IMR-90 (cell line): ENCODE results near the gene SLC4A1. TPM values are rescaled to one million over a fixed set of nuclear protein-coding genes. Genes with fewer than 3 reads are reported as not detected.

Experiments
- ATAC-seq: fragments of 200-7000 bp; cut with Tn5 transposase; 2 replicates; pipeline ENCODE4 v1.9.1; 2020; ENCODE audit warnings: low read depth, mild to moderate bottlenecking, moderate library complexity
- BruUV-seq: library from RNA; stranded (reverse); fragments of 400-500 nt; replicated peaks from 2 replicates; lab custom pipeline; 2021; lab: Mats Ljungman, UMichigan
- CTCF ChIA-PET: fragments of 300-600 bp; formaldehyde crosslinking; extraction: SDS; loops from one replicate; lab custom pipeline; 2021; ENCODE audit warnings: antibody characterized with exemption; lab: Yijun Ruan, JAX
- POLR2A ChIA-PET: fragments of 300-600 bp; sonication (Branson Sonifier 250); formaldehyde crosslinking; loops from one replicate; lab custom pipeline; 2022; ENCODE audit warnings: antibody characterized with exemption; ENCODE audit not compliant: unreplicated experiment; lab: Charles Lee
- DNase-seq: peaks from one replicate; pipeline ENCODE4 v3.0.0; 2013
- H2AFZ ChIP-seq: replicated peaks from 2 replicates; pipeline ENCODE3; 2013; ENCODE audit warnings: low read length, mild to moderate bottlenecking; ENCODE audit not compliant: poor library complexity
- H2AK5ac ChIP-seq: 2 replicates; pipeline ENCODE4 v1.6.1; 2013; ENCODE audit warnings: low read depth, low read length, inconsistent platforms
- H2AK9ac ChIP-seq: replicated peaks from 2 replicates; pipeline ENCODE3; 2013; ENCODE audit warnings: mild to moderate bottlenecking, low read depth, low read length, moderate library complexity; ENCODE audit not compliant: poor library complexity
- H2BK120ac ChIP-seq: 2 replicates; pipeline ENCODE4 v1.6.1; 2013; ENCODE audit warnings: low read depth, low read length, inconsistent platforms
- H2BK15ac ChIP-seq: 3 replicates; pipeline ENCODE4 v1.6.1; 2013; ENCODE audit warnings: low read depth, low read length, inconsistent platforms
- H2BK20ac ChIP-seq: 2 replicates; pipeline ENCODE4 v1.6.1; 2013; ENCODE audit warnings: low read depth, mild to moderate bottlenecking, inconsistent platforms, low read length, moderate library complexity
- H2BK5ac ChIP-seq: 2 replicates; pipeline ENCODE4 v1.6.1; 2013; ENCODE audit warnings: mild to moderate bottlenecking, low read depth, low read length, inconsistent platforms; ENCODE audit not compliant: poor library complexity, severe bottlenecking
- H3K14ac ChIP-seq: replicated peaks from 2 replicates; pipeline ENCODE4 v1.6.1; 2013; ENCODE audit warnings: low read depth, low read length, inconsistent platforms
- H3K18ac ChIP-seq: 2 replicates; pipeline ENCODE4 v1.6.1; 2013; ENCODE audit warnings: low read depth, low read length, control low read depth
- H3K23ac ChIP-seq: 2 replicates; pipeline ENCODE4 v1.6.1; 2013; ENCODE audit warnings: low read depth, low read length, inconsistent platforms
- H3K27ac ChIP-seq: 2 replicates; pipeline ENCODE4 v1.5.1; 2013; ENCODE audit warnings: mild to moderate bottlenecking, control low read depth, low read length; ENCODE audit not compliant: insufficient read depth
- H3K27me3 ChIP-seq: 2 replicates; pipeline ENCODE4 v1.6.1; 2013; ENCODE audit warnings: low read length; ENCODE audit not compliant: control insufficient read depth, insufficient read depth
- H3K36me3 ChIP-seq: 2 replicates; pipeline ENCODE4 v1.6.1; 2013; ENCODE audit warnings: low read length, mixed read lengths; ENCODE audit not compliant: control insufficient read depth, insufficient read depth
- H3K4ac ChIP-seq: 2 replicates; pipeline ENCODE4 v1.6.1; 2013; ENCODE audit warnings: low read depth, low read length, inconsistent platforms
- H3K4me1 ChIP-seq: 2 replicates; pipeline ENCODE4 v1.6.1; 2013; ENCODE audit warnings: low read length, mixed read lengths; ENCODE audit not compliant: control insufficient read depth, insufficient read depth
- H3K4me2 ChIP-seq: 2 replicates; pipeline ENCODE4 v1.6.1; 2013; ENCODE audit warnings: low read depth, mild to moderate bottlenecking, control low read depth, low read length, moderate library complexity
- H3K4me3 ChIP-seq: 2 replicates; pipeline ENCODE4 v1.5.1; 2013; ENCODE audit warnings: low read depth, mild to moderate bottlenecking, control low read depth, low read length, moderate library complexity; ENCODE audit not compliant: insufficient read depth
- H3K56ac ChIP-seq: 2 replicates; pipeline ENCODE4 v1.6.1; 2013; ENCODE audit warnings: low read length, inconsistent platforms; ENCODE audit not compliant: insufficient read depth; ENCODE audit errors: extremely low read depth
- H3K79me1 ChIP-seq, 2 experiments: 2 replicates each; pipeline ENCODE4 v1.6.1; 2013; ENCODE audit warnings: low read length in 2 of 2, inconsistent platforms in 1 of 2, low read depth in 1 of 2
- H3K9ac ChIP-seq: 2 replicates; pipeline ENCODE4 v1.6.1; 2013; ENCODE audit warnings: low read depth, low read length, control low read depth
- H3K9me1 ChIP-seq: 2 replicates; pipeline ENCODE4 v1.6.1; 2013; ENCODE audit warnings: low read length, inconsistent platforms; ENCODE audit not compliant: insufficient read depth
- H3K9me3 ChIP-seq: 2 replicates; pipeline ENCODE4 v1.6.1; 2013; ENCODE audit warnings: low read length; ENCODE audit not compliant: control insufficient read depth, insufficient read depth
- H4K20me1 ChIP-seq: 2 replicates; pipeline ENCODE4 v1.6.1; 2013; ENCODE audit warnings: low read length, inconsistent platforms; ENCODE audit not compliant: insufficient read depth
- H4K5ac ChIP-seq: 2 replicates; pipeline ENCODE4 v1.6.1; 2013; ENCODE audit warnings: mild to moderate bottlenecking, low read depth, low read length, control low read depth
- H4K8ac ChIP-seq, 2 experiments: 2 replicates each; pipeline ENCODE4 v1.6.1; 2013; ENCODE audit warnings: low read depth in 2 of 2, low read length in 2 of 2, control low read depth in 1 of 2, inconsistent platforms in 1 of 2
- H4K91ac ChIP-seq: 2 replicates; pipeline ENCODE4 v1.6.1; 2013; ENCODE audit warnings: low read depth, low read length, inconsistent platforms; ENCODE audit not compliant: insufficient read depth
- FOS ChIP-seq: fragments of 150-350 bp; IDR thresholded peaks from 2 replicates; pipeline ENCODE4 v1.6.1; 2016; ENCODE audit warnings: low read depth, low read length
- WGBS, 2 experiments: methylation state at CpG; one replicate each; pipeline versions ENCODE4 v1.1.5 to v1.1.7; 2013; ENCODE audit warnings: missing lambda C conversion rate in 2 of 2; ENCODE audit not compliant: insufficient read length in 1 of 2; ENCODE audit errors: extremely low coverage in 2 of 2; 5-methylcytosine and 5-hydroxymethylcytosine counted together
- dilution Hi-C: fragments of 300-500 bp; cut with HindIII; formaldehyde crosslinking; loops from one replicate; pipeline ENCODE4 v1.14.3; 2018; ENCODE audit warnings: low sequenced_read_pairs; ENCODE audit not compliant: unreplicated experiment
- in situ Hi-C: fragments of 300-500 bp; cut with MboI; formaldehyde crosslinking; loops from 3 replicates; pipeline ENCODE4 v1.14.3; 2019; ENCODE audit warnings: low sequenced_read_pairs, inconsistent platforms, mixed read lengths
- intact Hi-C: fragments of 100-400 bp; cut with micrococcal nuclease; formaldehyde crosslinking; loops from 2 replicates; pipeline ENCODE4 v1.10.0; 2022
- polyA plus RNA-seq, 3 experiments: library from polyadenylated mRNA; depleted of rRNA; stranded (reverse); fragments of >200 nt; gene quantifications; 2 replicates each; pipeline ENCODE4 v1.2.3, GENCODE V29; 2012; ENCODE audit warnings: low replicate concordance in 1 of 3
- total RNA-seq: library from RNA; depleted of rRNA; stranded (reverse); fragments of >200 nt; gene quantifications from 2 replicates; pipeline ENCODE4 v1.2.3, GENCODE V29; 2012
- TF ChIP-seq, protein P1 (sequence below): fragments of 150-350 bp; IDR thresholded peaks from 2 replicates; pipeline ENCODE4 v1.6.1; 2017; ENCODE audit warnings: mild to moderate bottlenecking, antibody characterized with exemption, low read length, low read depth

SLC4A1 gene
- total and polyA plus RNA-seq, 2 of the 4 experiments (the other 2 are of a cell fraction): not detected

DNA sequence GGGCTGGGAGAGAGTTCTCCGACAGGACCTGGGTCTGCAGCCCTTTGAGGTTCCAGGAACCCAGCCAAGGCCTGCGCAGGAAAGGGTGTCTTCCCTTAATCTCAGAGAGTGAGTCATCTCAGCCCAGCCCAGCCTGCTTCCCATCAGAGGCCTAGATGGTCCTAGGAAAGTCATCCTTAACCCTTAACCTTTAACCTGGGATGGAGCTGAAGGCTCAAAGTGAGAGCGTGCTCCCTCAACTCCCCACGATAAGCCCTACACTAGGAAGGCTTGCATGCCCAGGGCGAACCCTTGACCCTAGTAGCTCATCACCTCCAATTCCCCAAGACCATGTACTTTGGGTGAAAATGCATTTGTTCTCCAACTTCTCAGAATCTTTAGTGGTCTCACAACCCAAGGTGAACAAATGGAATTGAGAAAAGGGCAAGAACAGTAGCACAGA lies 63.5 kb downstream of the SLC4A1 start:
- Histone ChIP-seq H3K79me1 (peaks cover 12 to 49% of the 10 kb centered on the region in 2 experiments; a peak in 3 of 4 replicates), H2BK15ac (0 out of 3 replicates have a peak overlapping the region, but pooled peaks have one; percentile 3), H3K9ac (no peak overlapping the region), H3K23ac (no peak overlapping the region), H2BK20ac (peak overlapping the region; percentile 32; the same call in 1 of the 2 replicates), H3K4me2 (no peak overlapping the region), H4K8ac (no peak overlapping the region), H3K4me1 (peaks cover 19% of the 10 kb centered on the region), H3K9me3 (no peaks in the 10 kb centered on the region), H3K27me3 (no peaks in the 10 kb centered on the region), H3K14ac (0 out of 2 replicates have a peak overlapping the region, but pooled peaks have one; percentile 49), H4K5ac (no peak overlapping the region), H3K9me1 (peaks cover 26% of the 10 kb centered on the region), H4K20me1 (peaks cover 19% of the 10 kb centered on the region; the same call in 1 of the 2 replicates), H2AK9ac (no peak overlapping the region), H2AK5ac (peak overlapping the region; percentile 71), H2BK120ac (no peak overlapping the region; the same call in 1 of the 2 replicates), H3K4ac (peak overlapping the region; percentile 41), H3K56ac (no peak overlapping the region), H2AFZ (peak overlapping the region; percentile 67), H3K18ac (no peak overlapping the region), H2BK5ac (peak overlapping the region; percentile 4), H3K4me3 (no peak overlapping the region), H3K27ac (no peak overlapping the region), H3K36me3 (peaks cover 27% of the 10 kb centered on the region), H4K91ac (no peak overlapping the region)
- ATAC-seq (no peak), DNase-seq (peak; percentile 61)
- in situ Hi-C loops (loop anchor here (25.0 kb wide), 2 partner anchors 308 to 433 kb away; partner anchors contain the start of gene GPATCH8), dilution Hi-C loops (no loop called here), intact Hi-C loops (loop anchor here (5.0 kb wide), 3 partner anchors 123 to 318 kb away; partner anchors contain the start of gene GRN)
- ChIA-PET POLR2A (no interaction called here), CTCF (no interaction called here)
- WGBS, 2 experiments: 40% methylated on average over 1 of the region's 5 CpGs; no CpG with 5 or more reads in 1 of the 2 experiments
- TF ChIP-seq, protein P1, sequence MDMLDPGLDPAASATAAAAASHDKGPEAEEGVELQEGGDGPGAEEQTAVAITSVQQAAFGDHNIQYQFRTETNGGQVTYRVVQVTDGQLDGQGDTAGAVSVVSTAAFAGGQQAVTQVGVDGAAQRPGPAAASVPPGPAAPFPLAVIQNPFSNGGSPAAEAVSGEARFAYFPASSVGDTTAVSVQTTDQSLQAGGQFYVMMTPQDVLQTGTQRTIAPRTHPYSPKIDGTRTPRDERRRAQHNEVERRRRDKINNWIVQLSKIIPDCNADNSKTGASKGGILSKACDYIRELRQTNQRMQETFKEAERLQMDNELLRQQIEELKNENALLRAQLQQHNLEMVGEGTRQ: no peak
- peak; percentile 30; the same call in 1 of the 2 replicates for TF ChIP-seq FOS
- BruUV-seq: no TSS peak
